Measurements from ENCODE around the gene CNTN5.

Gene CNTN5

DNA sequence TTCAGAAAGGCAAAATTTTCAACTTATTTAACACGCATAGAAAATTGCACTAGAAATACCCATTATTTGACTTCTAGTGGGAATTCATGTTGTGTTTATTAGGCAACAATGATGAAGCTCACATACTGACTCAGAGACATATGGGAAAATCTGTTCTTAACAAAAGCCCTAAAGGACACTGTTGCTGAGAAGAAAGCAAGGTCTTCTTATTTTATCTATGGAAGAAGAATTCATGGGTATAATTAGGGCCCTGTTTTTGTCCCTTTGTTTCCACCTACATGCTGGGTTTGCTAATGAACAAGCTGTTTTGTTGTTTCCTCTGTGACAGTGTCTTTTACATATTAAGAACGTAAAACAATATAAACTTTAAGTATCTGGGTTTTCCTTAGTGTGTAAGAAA lies 1059.6 kb downstream of the CNTN5 start:
- no peaks in the 10 kb centered on the region for H3K36me3 ChIP-seq
- no peak for DNase-seq
- no peaks in the 10 kb centered on the region for H3K27me3 ChIP-seq
- TF ChIP-seq, protein P1, sequence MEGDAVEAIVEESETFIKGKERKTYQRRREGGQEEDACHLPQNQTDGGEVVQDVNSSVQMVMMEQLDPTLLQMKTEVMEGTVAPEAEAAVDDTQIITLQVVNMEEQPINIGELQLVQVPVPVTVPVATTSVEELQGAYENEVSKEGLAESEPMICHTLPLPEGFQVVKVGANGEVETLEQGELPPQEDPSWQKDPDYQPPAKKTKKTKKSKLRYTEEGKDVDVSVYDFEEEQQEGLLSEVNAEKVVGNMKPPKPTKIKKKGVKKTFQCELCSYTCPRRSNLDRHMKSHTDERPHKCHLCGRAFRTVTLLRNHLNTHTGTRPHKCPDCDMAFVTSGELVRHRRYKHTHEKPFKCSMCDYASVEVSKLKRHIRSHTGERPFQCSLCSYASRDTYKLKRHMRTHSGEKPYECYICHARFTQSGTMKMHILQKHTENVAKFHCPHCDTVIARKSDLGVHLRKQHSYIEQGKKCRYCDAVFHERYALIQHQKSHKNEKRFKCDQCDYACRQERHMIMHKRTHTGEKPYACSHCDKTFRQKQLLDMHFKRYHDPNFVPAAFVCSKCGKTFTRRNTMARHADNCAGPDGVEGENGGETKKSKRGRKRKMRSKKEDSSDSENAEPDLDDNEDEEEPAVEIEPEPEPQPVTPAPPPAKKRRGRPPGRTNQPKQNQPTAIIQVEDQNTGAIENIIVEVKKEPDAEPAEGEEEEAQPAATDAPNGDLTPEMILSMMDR (IDR thresholded peaks at IDR 0.05; ENCODE audit: low read depth, low read length): no peak
- H3K9me3 ChIP-seq: no peaks in the 10 kb centered on the region
- no peak overlapping the region for H3K4me3 ChIP-seq (ENCODE audit: low read depth, low read length)
- H3K4me1 ChIP-seq: no peaks in the 10 kb centered on the region

DNA sequence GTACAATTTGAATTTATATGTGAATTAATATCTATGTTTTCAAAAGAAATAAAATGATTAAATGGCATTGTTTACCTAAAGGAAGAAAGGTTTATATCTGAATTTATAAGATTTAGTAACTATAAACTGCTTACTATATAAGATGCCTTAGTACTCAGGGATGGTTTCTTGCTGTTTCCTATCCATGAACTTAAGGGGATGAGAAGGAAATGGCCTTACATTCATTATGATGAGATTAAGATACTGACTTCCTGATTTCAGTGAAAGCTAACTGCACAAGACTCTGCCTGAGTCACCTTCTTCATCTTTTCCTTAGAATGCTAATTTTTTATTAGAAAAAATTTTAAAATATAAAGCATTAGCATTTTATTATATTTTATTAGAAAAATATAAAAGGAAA lies 1060.1 kb downstream of the CNTN5 start:
- no peaks in the 10 kb centered on the region for H3K27me3 ChIP-seq

DNA sequence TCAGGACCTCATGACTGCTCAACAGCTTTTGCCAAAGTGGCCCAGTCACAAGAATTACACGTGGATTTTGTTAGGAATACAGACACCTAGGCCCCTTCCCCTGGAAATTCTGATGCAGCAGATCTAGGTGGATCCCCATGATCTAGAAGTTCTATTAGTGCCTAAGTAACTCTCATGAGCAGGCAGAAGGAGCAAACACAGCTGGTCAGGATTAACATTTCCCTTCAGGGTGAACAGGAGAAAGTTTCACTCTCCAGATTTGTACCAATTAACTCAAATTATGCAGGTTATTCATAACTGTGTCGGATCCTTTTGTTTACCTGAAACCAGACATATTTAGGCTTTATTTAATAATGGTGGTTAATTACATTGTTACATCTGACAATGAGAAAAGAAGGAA lies 1072.9 kb downstream of the CNTN5 start:
- Histone ChIP-seq H3K9me3 (no peaks in the 10 kb centered on the region), H3K4me3 (ENCODE audit: low read depth, low read length) (no peak overlapping the region), H3K36me3 (no peaks in the 10 kb centered on the region), H3K27me3 (no peaks in the 10 kb centered on the region), H3K4me1 (no peaks in the 10 kb centered on the region)
- DNase-seq: no peak
- TF ChIP-seq, protein P1 (IDR thresholded peaks at IDR 0.05; ENCODE audit: low read depth, low read length): no peak

More for the DNA sequence above, 1060.1 kb downstream of the CNTN5 start:
- DNase-seq: no peak
- Histone ChIP-seq H3K9me3 (no peaks in the 10 kb centered on the region), H3K36me3 (no peaks in the 10 kb centered on the region), H3K4me1 (no peaks in the 10 kb centered on the region), H3K4me3 (ENCODE audit: low read depth, low read length) (no peak overlapping the region)
- TF ChIP-seq, protein P1 (IDR thresholded peaks at IDR 0.05; ENCODE audit: low read depth, low read length): no peak

DNA sequence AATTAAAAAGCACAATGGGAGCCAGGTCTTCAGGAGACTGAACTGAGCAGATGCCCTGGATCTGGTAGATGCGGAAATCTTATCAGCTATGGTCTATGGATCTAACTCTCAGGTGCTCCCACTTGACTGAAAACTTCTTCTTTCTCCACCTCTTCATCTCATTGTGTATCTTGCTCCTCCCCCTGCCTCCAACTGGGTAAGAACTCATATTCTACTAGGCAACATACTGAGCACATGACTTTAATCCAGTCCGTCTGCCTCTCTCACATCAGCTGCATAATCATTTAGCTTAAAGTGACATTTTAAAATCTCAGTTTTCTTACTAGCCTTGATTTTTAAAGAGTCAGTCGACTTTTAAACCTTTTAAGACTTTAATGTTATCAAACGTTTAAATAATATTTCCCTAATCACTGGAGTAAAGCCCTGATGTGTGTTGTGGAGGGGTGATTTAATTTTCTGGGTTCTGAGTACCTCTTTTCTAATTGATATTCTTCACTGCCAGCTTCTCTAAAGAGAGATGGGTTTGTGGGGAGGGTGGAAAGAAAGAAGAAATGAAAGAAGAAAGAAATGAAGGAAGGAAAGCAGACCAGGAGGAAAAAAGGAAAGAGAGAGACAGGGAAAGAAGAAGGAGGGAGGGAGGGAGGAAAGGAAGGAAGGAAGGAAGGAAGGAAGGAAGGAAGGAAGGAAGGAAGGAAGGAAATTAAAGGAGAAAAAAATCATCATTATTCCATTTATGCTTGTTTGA lies 1073.5 kb downstream of the CNTN5 start:
- DNase-seq: no peak
- TF ChIP-seq, protein P1 (IDR thresholded peaks at IDR 0.05; ENCODE audit: low read depth, low read length): no peak
- Histone ChIP-seq H3K4me3 (ENCODE audit: low read depth, low read length) (no peak overlapping the region), H3K36me3 (no peaks in the 10 kb centered on the region), H3K9me3 (no peaks in the 10 kb centered on the region), H3K4me1 (no peaks in the 10 kb centered on the region), H3K27me3 (no peaks in the 10 kb centered on the region)

DNA sequence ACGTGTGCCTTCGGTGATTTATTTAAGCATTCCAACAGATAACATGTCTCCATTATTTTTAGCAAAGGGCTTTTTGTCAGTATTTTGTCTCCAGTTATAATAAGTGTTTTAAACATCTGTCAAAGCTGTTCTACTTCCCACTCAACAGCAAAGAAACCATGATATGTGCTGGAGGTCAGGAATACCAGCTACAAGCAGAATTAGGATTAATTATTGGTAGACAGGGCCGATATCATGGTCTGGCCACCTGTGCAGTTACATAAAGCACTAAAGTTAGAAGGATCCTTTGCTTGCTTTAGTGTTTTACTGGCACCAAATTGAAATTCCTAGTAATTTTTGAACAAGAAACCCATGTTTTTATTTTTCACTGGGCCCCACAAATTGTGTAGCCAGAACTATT lies 1075.1 kb downstream of the CNTN5 start:
- Histone ChIP-seq H3K27me3 (no peaks in the 10 kb centered on the region), H3K9me3 (no peaks in the 10 kb centered on the region), H3K4me3 (ENCODE audit: low read depth, low read length) (no peak overlapping the region), H3K4me1 (no peaks in the 10 kb centered on the region), H3K36me3 (no peaks in the 10 kb centered on the region)
- TF ChIP-seq, protein P1 (IDR thresholded peaks at IDR 0.05; ENCODE audit: low read depth, low read length): no peak
- DNase-seq: no peak

DNA sequence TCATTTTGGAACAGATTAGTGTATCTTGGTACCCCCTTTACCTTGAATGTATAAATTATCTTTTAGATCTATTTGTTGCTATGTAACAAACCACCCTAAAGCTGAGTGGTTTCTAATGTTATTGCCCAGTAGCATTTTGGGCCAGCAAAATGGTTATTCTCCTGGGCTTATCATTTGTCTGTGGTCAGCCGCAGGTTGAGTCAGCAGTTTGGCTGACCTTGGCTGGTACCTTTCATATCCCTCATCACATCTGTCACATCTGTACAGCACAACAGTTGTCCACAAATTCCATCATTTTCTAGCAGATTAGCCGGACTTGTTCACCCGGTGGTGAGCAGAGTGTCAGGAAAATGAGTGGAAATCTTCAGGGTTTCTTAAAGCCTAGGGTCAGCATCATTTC lies 1077.8 kb downstream of the CNTN5 start:
- Histone ChIP-seq H3K27me3 (no peaks in the 10 kb centered on the region), H3K36me3 (no peaks in the 10 kb centered on the region), H3K4me3 (ENCODE audit: low read depth, low read length) (no peak overlapping the region), H3K9me3 (no peaks in the 10 kb centered on the region), H3K4me1 (no peaks in the 10 kb centered on the region)
- TF ChIP-seq, protein P1 (IDR thresholded peaks at IDR 0.05; ENCODE audit: low read depth, low read length): no peak
- DNase-seq: no peak

All from BE2C (cell line).